Neural cell (in vitro differentiated cells): ENCODE data around the gene NELL1. TPM values are rescaled to one million over a fixed set of nuclear protein-coding genes. Genes with fewer than 3 reads are reported as not detected.
"Not testable (repeated sequence)": the region's sequence is repeated elsewhere in the genome, so short reads cannot be mapped to it uniquely, and the experiment has no call there.

Source experiments
- H2AFZ ChIP-seq: fragments of 200-600, 300-800 bp; sonication (generic), shearing (Covaris generic); 2 replicates; pipeline ENCODE4 v1.6.0; 2014; ENCODE audit warnings: low read depth, mild to moderate bottlenecking, antibody characterized with exemption, low read length, moderate library complexity
- H3F3A ChIP-seq: fragments of 200-600 bp; shearing (Covaris generic); 2 replicates; pipeline ENCODE4 v1.6.1; 2016; ENCODE audit warnings: mild to moderate bottlenecking, moderate library complexity, mixed read lengths, antibody characterized with exemption, low read length; ENCODE audit not compliant: insufficient read depth, poor library complexity, severe bottlenecking
- H3K27ac ChIP-seq: fragments of 200-600, 300-800 bp; sonication (generic), shearing (Covaris generic); 2 replicates; pipeline ENCODE4 v1.5.1; 2014; ENCODE audit warnings: mild to moderate bottlenecking, low read length, moderate library complexity
- H3K27me3 ChIP-seq: fragments of 300-800, 200-600 bp; sonication (generic), shearing (Covaris generic); 2 replicates; pipeline ENCODE4 v1.6.0; 2014; ENCODE audit warnings: mild to moderate bottlenecking, low read depth, low read length, moderate library complexity; ENCODE audit not compliant: insufficient read depth
- H3K36me3 ChIP-seq: fragments of 300-800, 200-600 bp; sonication (generic), shearing (Covaris generic); 2 replicates; pipeline ENCODE4 v1.5.1; 2014; ENCODE audit warnings: mild to moderate bottlenecking, antibody characterized with exemption, low read length, moderate library complexity; ENCODE audit not compliant: insufficient read depth
- H3K4me2 ChIP-seq: fragments of 300-800, 200-600 bp; sonication (generic), shearing (Covaris generic); 2 replicates; pipeline ENCODE4 v1.6.0; 2014; ENCODE audit warnings: mild to moderate bottlenecking, low read length
- H3K4me3 ChIP-seq: fragments of 300-800, 200-600 bp; sonication (generic), shearing (Covaris generic); 2 replicates; pipeline ENCODE4 v1.5.1; 2014; ENCODE audit warnings: mild to moderate bottlenecking, low read length, moderate library complexity
- H3K79me2 ChIP-seq: fragments of 200-600 bp; shearing (Covaris generic); replicated peaks from 2 replicates; pipeline ENCODE4 v1.6.0; 2014; ENCODE audit warnings: mild to moderate bottlenecking, low read length, moderate library complexity; ENCODE audit not compliant: insufficient read depth
- H3K9ac ChIP-seq: fragments of 300-800, 200-600 bp; sonication (generic), shearing (Covaris generic); 2 replicates; pipeline ENCODE4 v1.6.1; 2016; ENCODE audit warnings: mild to moderate bottlenecking, low read length, mixed read lengths
- H3K9me2 ChIP-seq: fragments of 200-600 bp; shearing (Covaris generic); 2 replicates; pipeline ENCODE4 v1.6.1; 2016; ENCODE audit warnings: mild to moderate bottlenecking, low read length, mixed read lengths; ENCODE audit not compliant: insufficient read depth
- H3K9me3 ChIP-seq: fragments of 200-600, 300-800 bp; sonication (generic), shearing (Covaris generic); 2 replicates; pipeline ENCODE4 v1.6.1; 2016; ENCODE audit warnings: mild to moderate bottlenecking, mixed run types, low read length, moderate library complexity, mixed read lengths
- H4K20me1 ChIP-seq: fragments of 200-600 bp; shearing (Covaris generic); 2 replicates; pipeline ENCODE4 v1.6.1; 2016; ENCODE audit warnings: mild to moderate bottlenecking, mixed run types; ENCODE audit not compliant: insufficient read depth
- EP300 ChIP-seq: fragments of 450-650 bp; conservative IDR thresholded peaks from 2 replicates; pipeline ENCODE4 v1.6.1; 2014; ENCODE audit warnings: antibody characterized with exemption, mild to moderate bottlenecking, moderate library complexity; ENCODE audit not compliant: poor library complexity, severe bottlenecking
- EZH2 ChIP-seq: fragments of 200-600, 300-800 bp; shearing (Covaris generic), sonication (generic); IDR thresholded peaks from 2 replicates; pipeline ENCODE4 v1.6.1; 2014; ENCODE audit warnings: antibody characterized with exemption, low read length, borderline replicate concordance, mild to moderate bottlenecking; ENCODE audit not compliant: insufficient read depth, poor library complexity, severe bottlenecking
- POLR2AphosphoS5 ChIP-seq: IDR thresholded peaks from 2 replicates; pipeline ENCODE4 v1.6.1; 2012
- SMC3 ChIP-seq: fragments of 450-650 bp; conservative IDR thresholded peaks from 2 replicates; pipeline ENCODE4 v1.6.1; 2014; ENCODE audit warnings: antibody characterized with exemption, mild to moderate bottlenecking, moderate library complexity; ENCODE audit not compliant: poor library complexity
- TAF1 ChIP-seq: IDR thresholded peaks from 2 replicates; pipeline ENCODE4 v1.6.1; 2012; ENCODE audit warnings: low read depth
- polyA plus RNA-seq: library from polyadenylated mRNA; depleted of rRNA; stranded (reverse); fragments of >200 nt; gene quantifications from 2 replicates; pipeline ENCODE4 v1.2.3, GENCODE V29; 2014
- TF ChIP-seq, protein P1 (sequence below): IDR thresholded peaks from 2 replicates; pipeline ENCODE4 v1.6.1; 2012; ENCODE audit warnings: borderline replicate concordance
- TF ChIP-seq, protein P2 (sequence below): fragments of 450-650 bp; IDR thresholded peaks from 2 replicates; pipeline ENCODE4 v1.5.1; 2014; ENCODE audit warnings: antibody characterized with exemption, mild to moderate bottlenecking, moderate library complexity; ENCODE audit not compliant: poor library complexity, severe bottlenecking

Gene NELL1
- polyA plus RNA-seq, 1 donor from 2014 or later: 70.4 TPM

DNA sequence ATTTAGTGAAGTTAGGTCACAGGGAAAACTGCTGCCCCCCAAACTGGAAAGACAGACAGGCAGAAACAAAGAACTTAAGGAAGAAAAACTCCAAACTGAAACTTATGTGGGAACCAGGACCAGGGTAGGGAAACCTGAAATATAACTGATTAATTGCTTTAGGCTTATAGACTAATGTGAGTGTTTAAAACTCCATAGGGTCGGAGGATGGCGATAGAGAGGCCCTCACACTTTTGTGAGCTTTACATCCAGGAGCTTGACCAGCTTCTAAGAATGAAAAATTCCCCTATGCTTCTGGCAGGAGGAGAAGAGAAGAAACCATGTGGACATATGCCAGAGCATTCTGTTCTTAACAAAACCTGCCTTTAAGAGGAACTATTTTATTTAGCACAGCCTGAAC is 598.6 kb downstream of the NELL1 start:
- H2AFZ ChIP-seq: no peak overlapping the region
- H3K27ac ChIP-seq: no peak overlapping the region
- H3K9me2 ChIP-seq: no peaks in the 10 kb centered on the region
- H3K4me3 ChIP-seq: no peak overlapping the region
- no peaks in the 10 kb centered on the region for H3F3A ChIP-seq
- no peak for TF ChIP-seq TAF1
- TF ChIP-seq EZH2: no peak
- TF ChIP-seq, protein P1, sequence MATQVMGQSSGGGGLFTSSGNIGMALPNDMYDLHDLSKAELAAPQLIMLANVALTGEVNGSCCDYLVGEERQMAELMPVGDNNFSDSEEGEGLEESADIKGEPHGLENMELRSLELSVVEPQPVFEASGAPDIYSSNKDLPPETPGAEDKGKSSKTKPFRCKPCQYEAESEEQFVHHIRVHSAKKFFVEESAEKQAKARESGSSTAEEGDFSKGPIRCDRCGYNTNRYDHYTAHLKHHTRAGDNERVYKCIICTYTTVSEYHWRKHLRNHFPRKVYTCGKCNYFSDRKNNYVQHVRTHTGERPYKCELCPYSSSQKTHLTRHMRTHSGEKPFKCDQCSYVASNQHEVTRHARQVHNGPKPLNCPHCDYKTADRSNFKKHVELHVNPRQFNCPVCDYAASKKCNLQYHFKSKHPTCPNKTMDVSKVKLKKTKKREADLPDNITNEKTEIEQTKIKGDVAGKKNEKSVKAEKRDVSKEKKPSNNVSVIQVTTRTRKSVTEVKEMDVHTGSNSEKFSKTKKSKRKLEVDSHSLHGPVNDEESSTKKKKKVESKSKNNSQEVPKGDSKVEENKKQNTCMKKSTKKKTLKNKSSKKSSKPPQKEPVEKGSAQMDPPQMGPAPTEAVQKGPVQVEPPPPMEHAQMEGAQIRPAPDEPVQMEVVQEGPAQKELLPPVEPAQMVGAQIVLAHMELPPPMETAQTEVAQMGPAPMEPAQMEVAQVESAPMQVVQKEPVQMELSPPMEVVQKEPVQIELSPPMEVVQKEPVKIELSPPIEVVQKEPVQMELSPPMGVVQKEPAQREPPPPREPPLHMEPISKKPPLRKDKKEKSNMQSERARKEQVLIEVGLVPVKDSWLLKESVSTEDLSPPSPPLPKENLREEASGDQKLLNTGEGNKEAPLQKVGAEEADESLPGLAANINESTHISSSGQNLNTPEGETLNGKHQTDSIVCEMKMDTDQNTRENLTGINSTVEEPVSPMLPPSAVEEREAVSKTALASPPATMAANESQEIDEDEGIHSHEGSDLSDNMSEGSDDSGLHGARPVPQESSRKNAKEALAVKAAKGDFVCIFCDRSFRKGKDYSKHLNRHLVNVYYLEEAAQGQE: no peak
- TF ChIP-seq POLR2AphosphoS5: no peak
- no peak for TF ChIP-seq SMC3
- H4K20me1 ChIP-seq: no peaks in the 10 kb centered on the region
- no peak overlapping the region for H3K9ac ChIP-seq
- H3K79me2 ChIP-seq: no peaks in the 10 kb centered on the region
- no peaks in the 10 kb centered on the region for H3K27me3 ChIP-seq
- no peaks in the 10 kb centered on the region for H3K9me3 ChIP-seq
- H3K4me2 ChIP-seq: no peak overlapping the region
- no peaks in the 10 kb centered on the region for H3K36me3 ChIP-seq

DNA sequence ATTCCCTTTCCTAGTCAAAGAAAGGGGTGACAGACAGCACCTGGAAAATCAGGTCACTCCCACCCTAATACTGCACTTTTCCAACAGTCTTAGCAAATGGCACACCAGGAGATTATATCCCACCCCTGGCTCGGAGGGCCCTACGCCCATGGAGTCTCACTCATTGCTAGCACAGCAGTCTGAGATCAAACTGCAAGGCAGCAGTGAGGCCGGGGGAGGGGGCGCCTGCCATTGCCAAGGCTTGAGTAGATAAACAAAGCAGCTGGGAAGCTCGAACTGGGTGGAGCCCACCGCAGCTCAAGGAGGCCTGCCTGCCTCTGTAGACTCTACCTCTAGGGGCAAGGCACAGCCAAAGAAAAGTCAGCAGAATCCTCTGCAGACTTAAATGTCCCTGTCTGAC is 602.8 kb downstream of the NELL1 start:
- not testable (repeated sequence) for H3K9me2 ChIP-seq, H3K4me2 ChIP-seq, H3K79me2 ChIP-seq, H3F3A ChIP-seq, H3K4me3 ChIP-seq, H4K20me1 ChIP-seq, H3K36me3 ChIP-seq, H3K27me3 ChIP-seq, H3K9ac ChIP-seq, H3K27ac ChIP-seq, H3K9me3 ChIP-seq, H2AFZ ChIP-seq

DNA sequence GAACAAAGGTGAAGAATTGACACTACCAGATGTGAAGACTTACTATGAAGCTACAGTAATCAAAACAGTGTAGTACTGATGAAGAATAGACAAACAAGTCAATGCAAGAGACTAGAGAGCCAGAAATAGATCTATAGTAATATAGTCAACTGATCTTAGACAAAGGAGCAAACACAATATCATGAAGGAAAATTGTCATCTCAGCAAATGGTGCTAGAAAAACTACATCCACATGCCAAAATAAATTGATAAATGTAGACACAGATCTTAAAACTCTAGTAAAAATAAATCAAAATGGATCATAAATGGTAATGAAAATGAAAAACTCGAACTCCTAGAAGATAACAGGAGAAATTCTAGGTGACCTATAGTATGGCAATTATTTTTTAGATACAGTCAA is 609.5 kb downstream of the NELL1 start:
- no peak overlapping the region for H3K4me2 ChIP-seq
- H3K9ac ChIP-seq: no peak overlapping the region
- TF ChIP-seq, protein P2, sequence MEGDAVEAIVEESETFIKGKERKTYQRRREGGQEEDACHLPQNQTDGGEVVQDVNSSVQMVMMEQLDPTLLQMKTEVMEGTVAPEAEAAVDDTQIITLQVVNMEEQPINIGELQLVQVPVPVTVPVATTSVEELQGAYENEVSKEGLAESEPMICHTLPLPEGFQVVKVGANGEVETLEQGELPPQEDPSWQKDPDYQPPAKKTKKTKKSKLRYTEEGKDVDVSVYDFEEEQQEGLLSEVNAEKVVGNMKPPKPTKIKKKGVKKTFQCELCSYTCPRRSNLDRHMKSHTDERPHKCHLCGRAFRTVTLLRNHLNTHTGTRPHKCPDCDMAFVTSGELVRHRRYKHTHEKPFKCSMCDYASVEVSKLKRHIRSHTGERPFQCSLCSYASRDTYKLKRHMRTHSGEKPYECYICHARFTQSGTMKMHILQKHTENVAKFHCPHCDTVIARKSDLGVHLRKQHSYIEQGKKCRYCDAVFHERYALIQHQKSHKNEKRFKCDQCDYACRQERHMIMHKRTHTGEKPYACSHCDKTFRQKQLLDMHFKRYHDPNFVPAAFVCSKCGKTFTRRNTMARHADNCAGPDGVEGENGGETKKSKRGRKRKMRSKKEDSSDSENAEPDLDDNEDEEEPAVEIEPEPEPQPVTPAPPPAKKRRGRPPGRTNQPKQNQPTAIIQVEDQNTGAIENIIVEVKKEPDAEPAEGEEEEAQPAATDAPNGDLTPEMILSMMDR: no peak
- TF ChIP-seq SMC3 (no peak), EP300 (no peak), TAF1 (no peak), POLR2AphosphoS5 (no peak)
- TF ChIP-seq, protein P1: no peak
- H3K36me3 ChIP-seq: no peaks in the 10 kb centered on the region
- H3K9me3 ChIP-seq: no peaks in the 10 kb centered on the region
- H2AFZ ChIP-seq: no peak overlapping the region
- no peak overlapping the region for H3K4me3 ChIP-seq
- no peaks in the 10 kb centered on the region for H3K79me2 ChIP-seq
- H3F3A ChIP-seq: no peaks in the 10 kb centered on the region
- H3K27me3 ChIP-seq: no peaks in the 10 kb centered on the region
- no peaks in the 10 kb centered on the region for H4K20me1 ChIP-seq
- H3K9me2 ChIP-seq: no peaks in the 10 kb centered on the region
- H3K27ac ChIP-seq: no peak overlapping the region
